T-helper 2 cell (primary cell): ENCODE results near the gene DLGAP5.

ENCODE experiments used
- DNase-seq, 5 experiments: peaks; one replicate each; pipeline versions ENCODE4 v3.0.0 to v3.0.0-alpha.2; 2012 to 2022

DLGAP5 gene

DNA sequence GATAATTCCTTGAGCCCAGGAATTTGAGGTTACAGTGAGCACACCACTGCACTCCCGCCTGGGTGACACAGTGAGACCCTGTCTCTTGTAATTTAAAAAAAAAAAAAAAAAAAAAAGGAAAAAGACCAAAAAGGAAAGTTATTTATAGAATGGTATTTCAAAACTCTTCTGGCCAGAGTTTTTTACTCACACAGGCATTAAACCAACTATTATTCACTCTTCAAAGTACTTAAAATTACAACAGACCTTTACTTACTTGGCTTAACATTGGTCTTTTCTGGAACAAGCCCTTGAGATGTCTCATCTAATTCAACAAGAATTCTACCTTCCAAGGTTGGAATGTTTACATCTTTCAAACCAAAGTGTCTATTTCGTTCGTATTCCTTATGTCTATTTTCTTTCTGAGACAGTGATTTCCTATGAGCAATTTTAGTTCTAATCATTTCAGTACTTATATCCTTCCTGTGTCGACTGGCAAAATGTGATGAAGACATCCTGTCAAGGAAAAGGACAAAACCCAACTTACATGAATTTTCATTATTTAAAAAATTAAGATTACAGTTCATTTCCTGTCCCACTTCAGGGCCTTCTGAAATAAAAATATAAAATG is 2.6 kb downstream of the DLGAP5 start:
- DNase-seq: no peak

- no peak for DNase-seq
These were observed 11.0 kb downstream of the DLGAP5 start for GRCh38 chr14:55180434-55180833.

GRCh38 chr14:55180006-55180405 is 11.4 kb downstream of the DLGAP5 start:
- DNase-seq: no peak

- DNase-seq: no peak
These were observed 20.9 kb downstream of the DLGAP5 start for GRCh38 chr14:55170526-55170925.

DNA sequence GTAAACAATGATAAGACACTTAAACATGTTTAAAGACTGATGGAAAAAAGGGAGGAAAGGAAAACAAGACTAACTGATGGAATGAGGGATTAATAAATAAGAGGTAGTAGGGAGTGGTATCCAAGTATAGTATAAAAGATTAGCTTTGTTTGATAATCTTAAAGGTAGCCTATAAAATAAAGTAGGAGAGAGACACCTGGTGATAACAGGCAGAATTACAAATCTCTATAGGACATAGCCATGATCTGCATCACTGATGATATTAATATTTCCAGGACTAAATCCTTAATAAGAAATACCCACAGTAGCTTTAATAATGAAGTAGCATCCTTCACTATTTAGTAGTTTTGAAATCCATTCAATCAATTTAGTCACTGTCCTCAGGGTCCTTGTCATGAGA is 30.4 kb downstream of the DLGAP5 start:
- peak in 2 of 5 experiments; percentile 17 to 34 for DNase-seq

- DNase-seq: no peak
These were observed 33.0 kb downstream of the DLGAP5 start for GRCh38 chr14:55158412-55158811.

- peak in 1 of 5 experiments; percentile 31 for DNase-seq
These were observed 34.3 kb downstream of the DLGAP5 start for GRCh38 chr14:55157080-55157479.

GRCh38 chr14:55153951-55154350 is 37.4 kb downstream of the DLGAP5 start:
- no peak for DNase-seq

GRCh38 chr14:55152052-55152753 is 39.2 kb downstream of the DLGAP5 start:
- no peak for DNase-seq

GRCh38 chr14:55151601-55152000 is 39.8 kb downstream of the DLGAP5 start:
- DNase-seq: no peak

GRCh38 chr14:55146425-55146824 is 45.0 kb downstream of the DLGAP5 start:
- no peak for DNase-seq

DNA sequence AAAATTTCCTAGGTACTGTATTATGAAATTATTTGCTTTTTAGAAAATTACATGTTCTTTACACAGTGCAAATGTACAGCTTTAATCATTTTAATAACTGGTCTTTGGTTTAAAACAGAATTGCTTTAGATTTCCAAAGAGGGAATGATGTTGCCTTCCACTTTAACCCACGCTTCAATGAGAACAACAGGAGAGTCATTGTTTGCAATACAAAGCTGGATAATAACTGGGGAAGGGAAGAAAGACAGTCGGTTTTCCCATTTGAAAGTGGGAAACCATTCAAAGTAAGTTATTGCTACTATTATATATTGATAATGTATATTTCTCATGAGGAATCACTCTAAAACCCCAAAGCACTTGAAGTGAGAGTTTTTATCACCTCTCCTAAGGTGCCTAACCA is 48.9 kb downstream of the DLGAP5 start:
- DNase-seq: no peak

DNA sequence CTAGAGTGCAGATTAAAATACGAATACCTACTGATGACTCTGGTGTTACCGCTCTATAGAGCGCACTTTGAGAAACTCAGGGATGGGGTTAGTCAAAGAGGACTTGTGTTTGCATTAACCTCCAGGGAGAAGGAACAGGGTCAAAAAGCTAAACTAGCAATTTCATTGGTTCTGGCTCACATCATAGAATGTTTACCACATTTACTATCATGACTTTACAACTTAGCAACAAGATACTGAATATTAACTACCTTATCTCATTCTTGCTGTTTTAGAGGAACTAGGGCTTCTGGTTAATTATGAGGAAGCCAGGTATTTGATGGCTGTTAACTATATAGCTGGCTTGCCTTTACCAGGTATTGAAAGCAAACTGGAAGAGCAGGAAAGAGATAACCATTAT is 49.6 kb downstream of the DLGAP5 start:
- no peak for DNase-seq

DNA sequence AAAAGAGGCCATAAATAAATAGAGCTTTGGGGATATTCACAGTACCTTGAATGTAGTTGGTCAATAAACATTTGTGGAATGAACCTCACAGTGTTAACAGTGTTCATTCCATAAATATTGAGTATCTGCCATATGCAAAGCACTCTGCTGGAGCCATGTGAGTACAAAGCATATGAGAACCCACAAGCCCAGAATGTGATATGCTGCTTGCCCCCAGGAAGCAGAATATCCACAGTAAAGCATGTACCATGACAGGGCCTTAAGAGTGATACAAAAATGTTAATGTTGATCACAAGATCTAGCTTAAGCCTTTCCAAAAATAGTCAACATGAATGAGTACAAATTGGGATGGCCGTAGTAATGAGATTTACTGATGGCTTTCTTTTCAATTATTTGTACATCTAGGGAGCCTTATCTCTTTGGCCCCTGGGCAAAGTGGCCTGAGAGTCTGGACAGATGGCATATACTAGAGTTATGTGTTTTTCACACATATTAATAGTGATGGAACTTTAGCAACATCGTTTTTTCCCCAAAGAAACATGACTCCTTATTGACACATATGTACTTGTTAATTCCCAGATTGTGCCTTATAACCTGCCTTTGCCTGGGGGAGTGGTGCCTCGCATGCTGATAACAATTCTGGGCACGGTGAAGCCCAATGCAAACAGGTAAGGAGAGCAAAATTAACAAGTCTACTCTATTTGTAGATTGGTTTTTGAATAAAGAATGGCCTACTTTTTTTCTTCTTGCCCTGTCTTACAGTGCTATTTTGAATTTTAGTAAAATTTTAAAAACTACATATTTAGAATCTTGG is 51.5 kb downstream of the DLGAP5 start:
- no peak for DNase-seq

GRCh38 chr14:55139141-55139540 is 52.2 kb downstream of the DLGAP5 start:
- no peak for DNase-seq

- DNase-seq: no peak
These were observed 53.3 kb downstream of the DLGAP5 start for GRCh38 chr14:55138091-55138490.

DNA sequence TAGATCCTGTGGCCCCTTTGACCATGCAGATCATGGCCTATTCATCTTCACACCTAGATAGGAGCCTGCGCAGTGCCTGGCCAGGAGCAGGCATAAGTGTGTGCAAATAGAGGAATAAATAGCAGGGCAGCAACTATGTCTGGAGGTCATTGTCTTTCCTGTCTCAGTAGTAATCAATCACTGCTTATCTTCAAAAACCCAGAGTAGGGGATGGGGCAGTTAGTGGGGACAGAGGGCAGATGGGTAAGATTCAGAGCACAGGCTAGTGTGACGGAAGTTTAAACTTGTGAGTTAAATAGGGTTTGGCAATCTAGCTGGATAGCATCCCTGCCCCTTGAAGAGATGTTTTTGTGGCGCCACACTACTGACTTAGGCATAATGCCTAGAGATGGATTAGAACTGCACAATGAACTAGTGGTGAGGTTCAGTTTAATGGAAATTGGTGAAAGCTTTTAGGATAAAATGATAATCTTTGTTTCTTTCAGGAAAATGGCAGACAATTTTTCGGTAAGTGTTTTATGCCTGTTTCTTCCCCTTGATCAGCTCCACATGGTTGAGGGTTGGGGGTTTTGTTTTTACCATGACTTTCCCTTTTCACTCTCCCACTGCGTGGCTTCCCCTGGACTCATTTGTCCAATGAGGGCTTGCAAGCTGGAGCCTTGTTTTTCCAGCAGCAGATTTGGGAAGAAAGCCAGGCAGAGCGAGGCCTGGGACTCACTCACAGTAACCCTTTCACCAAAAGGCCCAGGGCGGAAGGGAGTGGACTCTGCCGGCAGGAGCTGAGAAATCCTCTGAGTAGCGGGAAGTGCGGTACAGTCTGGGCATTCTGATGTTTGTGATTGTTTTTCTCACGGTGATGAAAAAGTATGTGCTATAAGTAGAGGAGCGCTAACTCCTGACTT is 54.2 kb downstream of the DLGAP5 start:
- DNase-seq: no peak

DNA sequence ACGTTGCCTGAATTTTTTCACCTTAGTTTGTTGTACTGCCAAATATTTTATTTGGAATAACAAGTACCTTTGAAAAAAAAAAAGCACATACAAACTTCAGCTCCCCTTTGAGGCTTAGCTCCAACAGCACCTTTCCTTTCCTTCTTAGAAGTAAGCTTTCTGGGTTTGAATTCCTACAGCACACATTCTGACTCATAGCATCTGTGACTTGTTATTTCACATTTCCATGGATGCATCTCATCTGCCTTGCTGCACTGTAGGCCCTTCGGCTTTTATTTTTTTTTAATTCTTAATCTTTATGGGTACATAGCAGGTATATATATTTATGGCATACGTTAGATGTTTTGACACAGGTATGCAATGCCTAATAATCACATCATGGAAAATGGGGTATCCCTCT is 55.1 kb downstream of the DLGAP5 start:
- DNase-seq: no peak

GRCh38 chr14:55133416-55133815 is 58.0 kb downstream of the DLGAP5 start:
- no peak for DNase-seq

GRCh38 chr14:55131370-55132137 is 59.8 kb downstream of the DLGAP5 start:
- peak in 2 of 5 experiments; percentile 9 to 17 for DNase-seq

DNA sequence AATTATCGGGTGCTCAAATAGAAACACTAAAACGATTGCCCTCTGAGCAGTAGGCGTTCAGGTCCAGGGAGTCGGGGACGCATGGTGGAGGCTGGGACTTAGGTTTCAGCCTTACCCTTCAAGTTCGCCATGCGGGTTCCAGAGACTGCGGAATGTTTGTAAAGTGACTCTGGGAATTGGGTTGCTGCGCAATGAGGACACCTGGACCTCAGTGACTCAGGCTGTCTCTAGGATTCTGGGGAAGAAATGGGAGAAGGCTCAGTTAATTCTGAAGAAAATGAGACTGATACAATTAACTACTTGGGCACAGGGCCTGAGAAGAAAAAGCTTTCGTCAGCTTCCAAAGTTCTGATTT is 61.2 kb downstream of the DLGAP5 start:
- DNase-seq: no peak
